ENCODE data around the gene WFIKKN2.

The WFIKKN2 gene

GRCh38 chr17:50808888-50809287 lies 26.5 kb upstream of the WFIKKN2 start:
- DNase-seq, result no peak

GRCh38 chr17:50813583-50813982 lies 21.8 kb upstream of the WFIKKN2 start:
- DNase-seq, result no peak

- DNase-seq, result no peak
These were observed 20.0 kb upstream of the WFIKKN2 start for GRCh38 chr17:50815400-50815799.

GRCh38 chr17:50816271-50816670 lies 19.1 kb upstream of the WFIKKN2 start:
- no peak for DNase-seq

GRCh38 chr17:50816771-50817751 lies 18.3 kb upstream of the WFIKKN2 start:
- peak; percentile 35 for DNase-seq

- no peak for DNase-seq
These were observed 17.5 kb upstream of the WFIKKN2 start for GRCh38 chr17:50817838-50818237.

GRCh38 chr17:50818261-50818660 lies 17.1 kb upstream of the WFIKKN2 start:
- no peak for DNase-seq

- no peak for DNase-seq
These were observed 16.3 kb upstream of the WFIKKN2 start for GRCh38 chr17:50818921-50819657.

GRCh38 chr17:50820651-50821050 lies 14.7 kb upstream of the WFIKKN2 start:
- DNase-seq, result no peak

- no peak for DNase-seq
These were observed 12.8 kb upstream of the WFIKKN2 start for GRCh38 chr17:50822550-50822949.

GRCh38 chr17:50824429-50824828 lies 11.0 kb upstream of the WFIKKN2 start:
- DNase-seq, result no peak

GRCh38 chr17:50825188-50825587 lies 10.2 kb upstream of the WFIKKN2 start:
- no peak for DNase-seq

- no peak for DNase-seq
These were observed 6.7 kb upstream of the WFIKKN2 start for GRCh38 chr17:50828508-50829170.

GRCh38 chr17:50829332-50829731 lies 6.1 kb upstream of the WFIKKN2 start:
- no peak for DNase-seq

GRCh38 chr17:50830352-50830751 lies 5.0 kb upstream of the WFIKKN2 start:
- DNase-seq, result no peak

GRCh38 chr17:50830994-50831393 lies 4.4 kb upstream of the WFIKKN2 start:
- DNase-seq, result no peak

- no peak for DNase-seq
These were observed 3.9 kb upstream of the WFIKKN2 start for GRCh38 chr17:50831471-50831928.

GRCh38 chr17:50832267-50832863 lies 3.0 kb upstream of the WFIKKN2 start:
- no peak for DNase-seq

GRCh38 chr17:50832864-50833381 lies 2.5 kb upstream of the WFIKKN2 start:
- no peak for DNase-seq

- DNase-seq, result no peak
These were observed 1.6 kb upstream of the WFIKKN2 start for GRCh38 chr17:50833510-50834428.
